Thyroid gland (tissue), 4 donors: ENCODE measurements around the gene GPR82. TPM values are rescaled to one million over a fixed set of nuclear protein-coding genes. Genes with fewer than 3 reads are reported as not detected.

Source experiments
- DNase-seq, 2 donors: peaks; one replicate each; pipeline ENCODE4 v3.0.0-alpha.2; 2019
- H3K27ac ChIP-seq, 3 donors: fragments of 200-600 bp; sonication (generic); 1 replicate in 2 of 3; 2 replicates in 1 of 3; pipeline ENCODE4 v1.5.1; 2016 to 2019; ENCODE audit warnings: mild to moderate bottlenecking in 1 of 3, moderate library complexity in 1 of 3
- H3K27me3 ChIP-seq: fragments of 200-600 bp; sonication (generic); one replicate; pipeline ENCODE4 v1.5.1; 2019
- H3K36me3 ChIP-seq, 2 donors: fragments of 200-600 bp; sonication (generic); one replicate each; pipeline ENCODE4 v1.5.1; 2016 to 2019
- H3K4me1 ChIP-seq, 2 donors: fragments of 200-600 bp; sonication (generic); one replicate each; pipeline ENCODE4 v1.5.1; 2017 to 2019
- H3K4me3 ChIP-seq, 3 donors: fragments of 200-600 bp; sonication (generic); replicated peaks in 1 of 3; 1 replicate in 2 of 3; 2 replicates in 1 of 3; pipeline ENCODE4 v1.5.1; 2016; ENCODE audit warnings: mild to moderate bottlenecking in 1 of 3
- H3K9me3 ChIP-seq: fragments of 200-600 bp; sonication (generic); one replicate; pipeline ENCODE4 v1.5.1; 2017
- POLR2A ChIP-seq, 2 donors: fragments of 450-650 bp; IDR thresholded peaks; one replicate each; pipeline ENCODE4 v1.6.1; 2017; ENCODE audit warnings: antibody characterized with exemption in 2 of 2, mild to moderate bottlenecking in 2 of 2, moderate library complexity in 1 of 2
- WGBS, 2 donors: methylation state at CpG; one replicate each; pipeline ENCODE4 v1.1.5; 2017; 5-methylcytosine and 5-hydroxymethylcytosine counted together
- intact Hi-C: fragments of 100-400 bp; cut with DNase I; formaldehyde crosslinking; loops from one replicate; pipeline ENCODE4 v1.15.1; 2023
- total RNA-seq, 4 donors: library from RNA; depleted of rRNA; stranded (reverse); fragments of >200 nt; gene quantifications; one replicate each; pipeline ENCODE4 v1.2.3, GENCODE V29; 2016
- TF ChIP-seq, protein P1 (sequence below), 6 experiments: fragments of 200-600 bp in 3 of 6; fragments of 450-650 bp in 3 of 6; sonication (generic) in 3 of 6; IDR thresholded peaks; one replicate each; pipeline ENCODE4 v1.5.1; 2016 to 2019; ENCODE audit warnings: antibody characterized with exemption in 6 of 6, mild to moderate bottlenecking in 2 of 6, inconsistent platforms in 1 of 6, moderate library complexity in 1 of 6

The GPR82 gene
- total RNA-seq, 4 donors from 2014 or later = 0.33 to 0.40 TPM; not detected in 2

DNA sequence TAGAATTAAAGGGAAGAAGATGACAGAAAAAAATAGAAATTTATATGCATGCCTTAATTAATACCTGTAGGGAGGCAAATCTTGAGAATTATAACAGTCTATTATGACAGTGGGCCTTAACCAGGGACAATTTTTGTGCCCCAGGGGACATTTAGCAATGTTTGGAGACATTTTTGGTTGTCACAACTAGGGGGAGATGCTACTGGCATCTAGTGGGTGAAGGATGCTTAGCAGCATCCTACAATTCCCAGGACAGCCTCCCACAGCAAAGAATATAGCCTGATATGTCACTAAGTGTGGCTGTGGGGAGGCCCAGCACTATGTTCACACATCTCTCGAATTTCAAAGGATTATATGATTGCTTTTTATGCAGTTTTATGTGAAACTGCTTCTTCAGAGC is 10.5 kb downstream of the GPR82 start:
- DNase-seq = no peak
- intact Hi-C loops = no loop called here
- no peak overlapping the region for H3K4me3 ChIP-seq
- H3K27ac ChIP-seq = no peak overlapping the region
- TF ChIP-seq POLR2A (IDR thresholded peaks at IDR 0.05) = no peak
- TF ChIP-seq, protein P1, sequence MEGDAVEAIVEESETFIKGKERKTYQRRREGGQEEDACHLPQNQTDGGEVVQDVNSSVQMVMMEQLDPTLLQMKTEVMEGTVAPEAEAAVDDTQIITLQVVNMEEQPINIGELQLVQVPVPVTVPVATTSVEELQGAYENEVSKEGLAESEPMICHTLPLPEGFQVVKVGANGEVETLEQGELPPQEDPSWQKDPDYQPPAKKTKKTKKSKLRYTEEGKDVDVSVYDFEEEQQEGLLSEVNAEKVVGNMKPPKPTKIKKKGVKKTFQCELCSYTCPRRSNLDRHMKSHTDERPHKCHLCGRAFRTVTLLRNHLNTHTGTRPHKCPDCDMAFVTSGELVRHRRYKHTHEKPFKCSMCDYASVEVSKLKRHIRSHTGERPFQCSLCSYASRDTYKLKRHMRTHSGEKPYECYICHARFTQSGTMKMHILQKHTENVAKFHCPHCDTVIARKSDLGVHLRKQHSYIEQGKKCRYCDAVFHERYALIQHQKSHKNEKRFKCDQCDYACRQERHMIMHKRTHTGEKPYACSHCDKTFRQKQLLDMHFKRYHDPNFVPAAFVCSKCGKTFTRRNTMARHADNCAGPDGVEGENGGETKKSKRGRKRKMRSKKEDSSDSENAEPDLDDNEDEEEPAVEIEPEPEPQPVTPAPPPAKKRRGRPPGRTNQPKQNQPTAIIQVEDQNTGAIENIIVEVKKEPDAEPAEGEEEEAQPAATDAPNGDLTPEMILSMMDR (IDR thresholded peaks at IDR 0.05) = peak in 4 of 6 experiments; percentile 8 to 30 (median 14)
- 13 to 50% methylated on average over 1 of the region's 1 CpG for WGBS, 2 donors
- H3K4me1 ChIP-seq = peaks cover 0 to 13% of the 10 kb centered on the region in 2 donors
- H3K9me3 ChIP-seq = no peaks in the 10 kb centered on the region
- H3K27me3 ChIP-seq = no peaks in the 10 kb centered on the region
- no peaks in the 10 kb centered on the region for H3K36me3 ChIP-seq

DNA sequence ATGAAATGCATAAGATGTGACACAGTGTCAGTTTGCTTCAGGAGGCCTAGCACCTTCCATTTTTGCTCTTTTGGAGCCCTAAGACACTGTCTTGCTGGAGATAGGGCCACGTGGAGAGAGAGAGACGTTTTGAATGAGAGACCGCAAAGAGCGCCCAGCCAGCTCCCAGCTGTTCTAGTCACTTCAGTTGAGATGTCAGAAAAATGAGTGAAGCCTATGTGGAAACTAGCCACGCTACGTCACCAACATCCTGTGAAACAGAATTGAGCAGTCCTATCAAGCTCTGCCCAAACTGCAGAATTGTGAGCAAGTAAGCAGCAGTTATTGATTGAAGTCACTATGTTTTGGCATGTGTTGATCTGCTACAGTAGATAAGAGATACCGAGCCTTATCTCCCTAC is 13.1 kb downstream of the GPR82 start:
- WGBS, 2 donors = 83 to 90% methylated on average over 7 of the region's 7 CpGs
- Histone ChIP-seq H3K36me3 (no peaks in the 10 kb centered on the region), H3K4me1 (peaks cover 0 to 13% of the 10 kb centered on the region in 2 donors), H3K27me3 (no peaks in the 10 kb centered on the region), H3K27ac (no peak overlapping the region), H3K4me3 (no peak overlapping the region), H3K9me3 (no peaks in the 10 kb centered on the region)
- intact Hi-C loops = no loop called here
- DNase-seq = no peak
- no peak for TF ChIP-seq POLR2A (IDR thresholded peaks at IDR 0.05)
- TF ChIP-seq, protein P1 (IDR thresholded peaks at IDR 0.05) = no peak

DNA sequence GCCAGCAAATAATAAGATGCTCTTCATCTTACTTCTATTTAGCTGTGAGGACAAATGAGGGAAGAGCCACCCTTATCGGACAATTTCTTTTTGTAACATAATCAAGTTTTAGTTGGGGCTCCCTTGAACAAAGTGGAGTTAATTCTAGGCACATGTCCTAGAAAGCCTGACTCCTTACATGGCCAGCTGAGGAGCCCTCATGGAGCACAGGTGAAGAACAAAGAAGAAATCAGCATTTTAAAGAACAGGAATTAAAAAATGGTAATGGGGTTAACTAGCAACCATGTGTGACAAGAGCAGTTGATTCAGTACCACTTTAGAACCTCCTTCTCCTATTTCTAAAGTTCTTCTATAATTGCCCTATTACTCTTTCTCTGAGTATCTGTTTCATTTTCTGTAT is 15.9 kb downstream of the GPR82 start:
- intact Hi-C loops = no loop called here
- H3K4me1 ChIP-seq = no peaks in the 10 kb centered on the region
- DNase-seq = no peak
- no peak for TF ChIP-seq POLR2A (IDR thresholded peaks at IDR 0.05)
- TF ChIP-seq, protein P1 (IDR thresholded peaks at IDR 0.05) = no peak
- no peak overlapping the region for H3K4me3 ChIP-seq
- WGBS, 2 donors = 75 to 86% methylated on average over 1 of the region's 1 CpG
- H3K27ac ChIP-seq = no peak overlapping the region
- no peaks in the 10 kb centered on the region for H3K27me3 ChIP-seq
- H3K9me3 ChIP-seq = no peaks in the 10 kb centered on the region
- H3K36me3 ChIP-seq = no peaks in the 10 kb centered on the region

DNA sequence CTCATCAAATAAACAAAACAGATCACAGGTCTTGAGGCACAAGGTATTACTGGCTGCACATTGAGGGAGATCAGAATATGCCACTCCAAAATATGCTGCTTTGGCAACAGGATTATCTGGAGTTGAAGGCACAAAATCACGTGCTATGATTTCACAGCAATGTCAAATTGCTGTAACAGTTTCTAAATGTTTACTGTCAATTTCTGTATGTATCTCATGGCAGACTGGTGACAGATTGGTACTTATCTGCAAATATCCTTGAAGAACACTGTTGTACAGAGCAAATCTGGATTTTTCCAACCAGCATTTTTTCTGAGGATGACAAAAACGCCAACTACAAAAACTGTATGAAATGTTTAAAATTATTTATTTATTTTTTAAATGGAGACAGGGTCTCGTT is 26.7 kb downstream of the GPR82 start:
- H3K27me3 ChIP-seq = no peaks in the 10 kb centered on the region
- no peaks in the 10 kb centered on the region for H3K9me3 ChIP-seq
- no peak for TF ChIP-seq POLR2A (IDR thresholded peaks at IDR 0.05)
- TF ChIP-seq, protein P1 (IDR thresholded peaks at IDR 0.05) = no peak
- DNase-seq = no peak
- no peaks in the 10 kb centered on the region for H3K36me3 ChIP-seq
- intact Hi-C loops = no loop called here
- H3K4me3 ChIP-seq = no peak overlapping the region
- WGBS, 2 donors = 95 to 96% methylated on average over 3 of the region's 3 CpGs
- no peaks in the 10 kb centered on the region for H3K4me1 ChIP-seq
- no peak overlapping the region for H3K27ac ChIP-seq

DNA sequence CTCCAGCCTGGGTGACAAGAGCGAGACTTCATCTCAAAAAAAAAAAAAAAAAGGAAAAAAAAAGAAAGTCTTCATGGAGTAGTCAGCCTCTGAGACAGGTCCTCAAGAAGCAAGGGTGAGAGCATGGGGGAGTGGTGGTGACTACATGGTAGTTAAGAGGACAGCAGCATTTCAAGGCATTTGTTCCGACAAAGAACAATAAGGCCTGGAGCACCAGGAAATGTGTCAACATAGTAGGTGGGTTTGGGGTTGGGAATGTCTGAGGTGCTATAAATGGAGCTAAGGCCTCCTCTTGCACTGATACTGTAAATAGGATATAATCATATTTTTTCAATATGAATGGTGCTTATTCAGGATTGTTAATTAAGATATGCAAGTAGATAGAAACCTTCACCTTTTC is 34.4 kb downstream of the GPR82 start:
- H3K4me3 ChIP-seq = no peak overlapping the region
- no peaks in the 10 kb centered on the region for H3K27me3 ChIP-seq
- TF ChIP-seq, protein P1 (IDR thresholded peaks at IDR 0.05) = no peak
- TF ChIP-seq POLR2A (IDR thresholded peaks at IDR 0.05) = no peak
- no peak overlapping the region for H3K27ac ChIP-seq
- DNase-seq = no peak
- H3K36me3 ChIP-seq = no peaks in the 10 kb centered on the region
- H3K4me1 ChIP-seq = no peaks in the 10 kb centered on the region
- no peaks in the 10 kb centered on the region for H3K9me3 ChIP-seq
- WGBS, 2 donors = 90 to 95% methylated on average over 2 of the region's 2 CpGs
- intact Hi-C loops = no loop called here
